SH-SY5Y (cell line): Measurements from ENCODE around the gene BCO2.

Source experiments
- GATA2 ChIP-seq: IDR thresholded peaks from 2 replicates; pipeline ENCODE4 v1.6.1; 2011; ENCODE audit warnings: mild to moderate bottlenecking, low read depth, low read length
- GATA3 ChIP-seq: IDR thresholded peaks from 2 replicates; pipeline ENCODE4 v1.6.1; 2011; ENCODE audit warnings: low read depth, mild to moderate bottlenecking, low read length, moderate library complexity

The BCO2 gene

GRCh38 chr11:112221274-112221835, 46.0 kb downstream of the BCO2 start:
- TF ChIP-seq GATA2 (no peak), GATA3 (0 out of 2 replicates have a peak, but pooled peaks have one; percentile 16)

- no peak for TF ChIP-seq GATA3
- TF ChIP-seq GATA2 = no peak
Measured at GRCh38 chr11:112222303-112222702, 47.0 kb downstream of the BCO2 start.

- TF ChIP-seq GATA3 (no peak), GATA2 (no peak)
Measured at GRCh38 chr11:112223121-112223520, 47.8 kb downstream of the BCO2 start.

- peak; percentile 91 for TF ChIP-seq GATA3
- TF ChIP-seq GATA2 = no peak
Measured at GRCh38 chr11:112223754-112224532, 48.6 kb downstream of the BCO2 start.

GRCh38 chr11:112225753-112226061, 50.4 kb downstream of the BCO2 start:
- TF ChIP-seq GATA2 (no peak), GATA3 (no peak)

- no peak for TF ChIP-seq GATA2
- TF ChIP-seq GATA3 = no peak
Measured at GRCh38 chr11:112226062-112226830, 50.9 kb downstream of the BCO2 start, which contains the start of gene PTS. Gene PTS, plus strand, starts transcription at chr11:112226428. Its CDS starts 16 bp downstream, at chr11:112226444.

GRCh38 chr11:112226831-112227401, 51.6 kb downstream of the BCO2 start:
- TF ChIP-seq GATA2 = no peak
- no peak for TF ChIP-seq GATA3

- TF ChIP-seq GATA2 (no peak), GATA3 (no peak)
Measured at GRCh38 chr11:112227471-112227870, 52.2 kb downstream of the BCO2 start.

- no peak for TF ChIP-seq GATA3
- no peak for TF ChIP-seq GATA2
Measured at GRCh38 chr11:112228706-112229105, 53.4 kb downstream of the BCO2 start.

GRCh38 chr11:112229159-112229558, 53.8 kb downstream of the BCO2 start:
- TF ChIP-seq GATA3 (no peak), GATA2 (no peak)

- no peak for TF ChIP-seq GATA2
- TF ChIP-seq GATA3 = no peak
Measured at GRCh38 chr11:112229746-112230433, 54.6 kb downstream of the BCO2 start.

- TF ChIP-seq GATA2 = no peak
- TF ChIP-seq GATA3 = no peak
Measured at GRCh38 chr11:112231952-112232351, 56.6 kb downstream of the BCO2 start.

- TF ChIP-seq GATA2 = no peak
- no peak for TF ChIP-seq GATA3
Measured at GRCh38 chr11:112235750-112236390, 60.6 kb downstream of the BCO2 start.
